GM19025 (cell line): ENCODE measurements around the gene SKAP1.
"Not testable (repeated sequence)": the region's sequence is repeated elsewhere in the genome, so short reads cannot be mapped to it uniquely, and the experiment has no call there.

Experiments
- ATAC-seq: cut with Tn5 transposase; IDR thresholded peaks from one replicate; pipeline ENCODE4 v1.9.1; 2021; ENCODE audit warnings: mild to moderate bottlenecking, low read depth, moderate library complexity; ENCODE audit not compliant: unreplicated experiment

The SKAP1 gene

DNA sequence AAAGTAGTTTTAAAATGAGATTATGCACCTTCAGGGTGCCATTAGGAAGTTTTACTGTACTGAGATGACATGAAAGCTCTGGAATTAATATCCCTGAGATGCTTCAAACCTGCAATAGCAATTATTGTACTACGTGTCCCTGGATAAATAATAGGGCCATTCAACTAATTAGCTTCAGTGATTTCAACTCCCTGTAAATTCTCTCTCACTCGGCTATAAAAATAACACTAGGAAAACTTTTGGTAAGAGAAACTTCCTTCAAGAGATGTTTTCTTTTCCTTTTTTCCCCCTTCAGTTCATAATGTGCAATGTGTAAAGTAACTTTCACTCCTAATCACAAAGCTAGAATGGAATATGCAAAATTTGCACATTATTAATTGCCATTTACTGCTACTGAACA lies 176.0 kb downstream of the SKAP1 start:
- no peak for ATAC-seq

- ATAC-seq, result no peak
Measured at GRCh38 chr17:48251950-48252349, 178.1 kb downstream of the SKAP1 start.

GRCh38 chr17:48250949-48251348 lies 179.1 kb downstream of the SKAP1 start:
- ATAC-seq, result no peak

GRCh38 chr17:48250059-48250458 lies 180.0 kb downstream of the SKAP1 start:
- not testable (repeated sequence) for ATAC-seq

- ATAC-seq, result no peak
Measured at GRCh38 chr17:48247603-48248002, 182.4 kb downstream of the SKAP1 start.

- ATAC-seq, result no peak
Measured at GRCh38 chr17:48247038-48247437, 183.0 kb downstream of the SKAP1 start.

GRCh38 chr17:48246612-48247011 lies 183.4 kb downstream of the SKAP1 start:
- ATAC-seq, result no peak

DNA sequence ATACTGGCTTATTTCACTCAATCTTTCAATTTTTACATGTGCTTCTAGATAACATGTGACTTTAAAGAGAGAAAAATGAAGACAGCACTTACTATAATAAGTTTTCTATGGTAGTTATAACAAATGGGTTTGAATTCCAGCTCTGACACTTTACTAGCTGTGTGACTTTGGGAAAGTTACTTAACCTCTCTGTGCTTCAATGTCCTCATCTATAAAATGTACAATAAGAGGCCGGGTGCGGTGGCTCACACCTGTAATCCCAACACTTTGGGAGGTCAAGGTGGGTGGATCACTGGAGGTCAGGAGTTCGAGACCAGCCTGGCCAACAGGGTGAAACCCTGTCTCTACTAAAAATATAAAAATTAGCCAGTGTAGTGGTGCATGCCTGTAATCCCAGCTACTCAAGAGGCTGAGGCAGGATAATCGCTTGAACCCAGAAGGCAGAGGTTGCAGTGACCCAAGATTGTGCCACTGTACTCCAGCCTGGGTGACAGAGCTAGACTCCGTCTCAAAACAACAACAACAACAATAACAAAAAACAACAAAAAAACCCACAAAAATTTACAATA lies 184.5 kb downstream of the SKAP1 start:
- ATAC-seq, result not testable (repeated sequence)

DNA sequence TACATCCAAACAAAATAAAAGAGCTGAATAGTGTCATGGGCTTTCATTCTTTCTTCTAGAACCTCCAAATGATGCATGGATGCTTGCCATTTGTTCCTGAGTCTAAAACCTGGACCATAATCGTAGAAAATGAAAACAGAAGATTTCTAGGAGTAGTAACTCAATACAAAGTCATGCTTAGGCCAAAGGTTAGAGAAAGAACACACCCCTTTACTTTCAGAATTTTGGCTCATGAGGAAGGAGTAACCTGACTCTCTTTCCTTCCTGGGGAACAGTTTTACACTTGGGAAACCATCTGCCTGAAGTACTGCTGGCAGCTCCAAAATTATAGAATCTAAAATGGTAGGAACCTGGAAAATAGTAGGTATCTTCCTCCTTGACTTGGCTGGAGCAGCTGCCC lies 185.2 kb downstream of the SKAP1 start:
- ATAC-seq, result no peak

DNA sequence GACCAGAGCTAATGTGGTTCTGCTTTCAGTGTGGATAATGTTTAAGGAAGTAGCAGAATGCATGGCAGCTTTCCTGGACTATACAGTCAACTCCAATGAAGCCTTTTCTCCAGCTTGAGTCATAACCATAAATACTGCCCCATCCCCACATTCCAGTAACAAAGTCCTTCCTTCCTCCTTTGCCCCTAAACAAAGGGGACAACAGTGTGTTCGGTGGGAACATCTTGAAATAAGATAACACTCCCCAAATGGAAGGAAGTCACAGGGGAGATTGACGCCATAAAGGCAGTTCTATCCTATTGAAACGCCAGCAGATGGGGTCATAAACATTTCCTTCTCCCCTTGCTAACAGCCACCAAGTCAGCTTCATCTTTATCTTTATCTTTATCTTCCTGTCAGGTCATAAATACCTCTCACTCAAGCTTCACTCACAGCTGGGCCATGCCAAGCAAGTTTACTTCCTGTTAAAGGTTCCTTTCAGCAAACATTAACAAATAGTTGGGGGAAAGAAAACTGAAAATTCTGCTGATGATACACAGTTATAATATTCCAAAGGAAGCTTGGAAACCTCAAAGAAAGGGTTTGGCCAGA lies 185.8 kb downstream of the SKAP1 start:
- ATAC-seq, result no peak

DNA sequence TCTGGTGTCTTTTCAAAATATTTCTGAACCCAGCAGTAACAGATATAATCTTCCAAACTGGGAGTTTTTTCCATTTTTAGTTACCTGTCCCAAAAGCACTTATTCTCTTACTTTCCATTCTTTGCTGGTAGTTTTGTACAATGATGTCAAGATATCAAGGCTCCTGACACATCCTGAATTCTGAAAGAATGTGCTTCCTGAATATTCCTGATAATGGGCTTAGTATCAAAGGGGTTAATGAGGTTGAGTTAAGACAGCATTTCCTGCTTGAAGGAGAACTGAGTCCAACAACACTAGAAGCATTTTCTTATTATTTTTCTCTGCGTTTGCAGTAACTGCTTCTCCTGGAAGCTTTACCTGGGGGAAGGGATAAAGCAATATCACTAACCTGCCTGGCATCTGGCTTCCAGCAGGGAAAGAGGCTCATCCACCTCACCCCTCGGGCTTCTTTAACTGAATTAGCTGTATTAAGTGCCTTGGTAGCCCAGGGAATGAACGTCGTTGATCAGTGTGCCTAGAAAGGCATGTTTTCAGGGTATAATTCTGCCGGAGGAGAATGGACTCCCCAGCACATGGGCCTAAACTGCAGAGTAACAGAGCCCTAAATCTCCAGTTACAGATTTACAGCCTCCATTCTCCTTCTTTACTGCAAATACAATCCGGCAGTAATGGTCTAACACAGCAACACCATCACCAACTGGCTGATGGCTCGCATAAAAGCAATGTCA lies 188.1 kb downstream of the SKAP1 start:
- no peak for ATAC-seq

GRCh38 chr17:48241131-48241591 lies 188.9 kb downstream of the SKAP1 start:
- peak; percentile 88 for ATAC-seq

DNA sequence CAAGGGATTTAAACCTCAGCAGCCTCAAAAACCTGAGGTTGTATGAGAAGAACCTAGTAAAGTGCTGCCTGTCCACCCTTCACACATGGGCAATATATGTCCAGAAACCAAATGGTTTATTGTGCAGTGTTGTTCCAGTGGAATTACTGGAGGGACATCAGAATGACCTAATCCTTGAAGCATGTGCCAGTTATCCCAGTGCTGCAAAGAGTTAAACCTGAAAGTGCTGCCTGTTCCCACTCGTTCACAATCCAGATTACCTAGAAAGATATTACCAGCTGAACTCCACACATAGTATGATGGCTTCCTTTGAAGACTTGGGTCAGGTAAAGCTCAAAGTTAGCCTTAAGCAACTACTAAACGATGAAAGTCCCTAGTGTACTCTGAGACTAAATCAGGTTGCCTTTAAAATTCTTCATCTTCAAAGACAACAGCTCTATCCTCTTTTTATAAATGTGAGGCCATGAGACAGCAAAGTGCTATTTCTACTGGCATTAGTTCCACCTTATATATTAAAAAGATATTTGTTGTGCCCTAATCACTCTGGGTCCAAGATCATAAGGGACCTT lies 189.4 kb downstream of the SKAP1 start:
- ATAC-seq, result no peak

DNA sequence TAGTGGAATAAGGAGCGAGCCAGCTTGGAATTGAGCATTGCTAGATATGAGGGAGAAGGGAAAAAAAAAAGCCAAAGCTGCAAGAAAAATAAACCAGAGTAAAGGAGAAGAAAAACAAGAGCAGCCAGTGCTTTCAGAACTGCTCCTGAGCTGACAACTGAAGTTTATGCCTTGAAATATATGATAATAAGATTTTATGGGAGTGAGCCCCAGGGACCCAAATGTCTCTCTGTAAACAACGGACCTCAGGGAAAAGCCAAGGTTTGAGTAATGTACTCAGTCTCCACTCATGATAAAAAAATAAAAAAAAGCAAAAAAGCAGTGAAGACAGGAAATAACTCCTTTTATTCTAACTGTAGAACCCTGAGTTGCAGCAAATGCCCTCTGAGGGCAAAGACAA lies 189.9 kb downstream of the SKAP1 start:
- ATAC-seq, result no peak

GRCh38 chr17:48239603-48239995 lies 190.4 kb downstream of the SKAP1 start:
- no peak for ATAC-seq

GRCh38 chr17:48238933-48239602 lies 190.9 kb downstream of the SKAP1 start:
- ATAC-seq, result no peak

GRCh38 chr17:48237456-48237855 lies 192.6 kb downstream of the SKAP1 start:
- ATAC-seq, result no peak

- no peak for ATAC-seq
Measured at GRCh38 chr17:48236681-48237134, 193.3 kb downstream of the SKAP1 start.

GRCh38 chr17:48234922-48235321 lies 195.1 kb downstream of the SKAP1 start:
- no peak for ATAC-seq

GRCh38 chr17:48231995-48232959 lies 197.7 kb downstream of the SKAP1 start:
- ATAC-seq, result no peak
